Suppressor macrophage treated with lipopolysaccharide for 4 hours (primary cell): Measurements from ENCODE around the gene PLIN5.

Experiments
- DNase-seq: peaks from one replicate; pipeline ENCODE4 v3.0.0-alpha.2; 2020

The PLIN5 gene

GRCh38 chr19:4503825-4504170 lies 31.2 kb downstream of the PLIN5 start:
- no peak for DNase-seq

GRCh38 chr19:4503132-4503824 lies 31.7 kb downstream of the PLIN5 start:
- no peak for DNase-seq

GRCh38 chr19:4502282-4503131 lies 32.5 kb downstream of the PLIN5 start:
- no peak for DNase-seq

GRCh38 chr19:4501691-4502090 lies 33.3 kb downstream of the PLIN5 start:
- no peak for DNase-seq

GRCh38 chr19:4500841-4501591 lies 34.0 kb downstream of the PLIN5 start:
- no peak for DNase-seq

GRCh38 chr19:4499855-4500254 lies 35.2 kb downstream of the PLIN5 start:
- no peak for DNase-seq

GRCh38 chr19:4499318-4499717 lies 35.7 kb downstream of the PLIN5 start:
- DNase-seq, result no peak

- no peak for DNase-seq
These were observed 36.3 kb downstream of the PLIN5 start for GRCh38 chr19:4498694-4499093.

- no peak for DNase-seq
These were observed 37.1 kb downstream of the PLIN5 start for GRCh38 chr19:4497770-4498389.

- DNase-seq, result no peak
These were observed 38.7 kb downstream of the PLIN5 start for GRCh38 chr19:4496304-4496703.

GRCh38 chr19:4495471-4495870 lies 39.6 kb downstream of the PLIN5 start:
- no peak for DNase-seq

- no peak for DNase-seq
These were observed 40.3 kb downstream of the PLIN5 start for GRCh38 chr19:4494691-4495064.

- DNase-seq, result no peak
These were observed 40.9 kb downstream of the PLIN5 start for GRCh38 chr19:4493929-4494690.

GRCh38 chr19:4493104-4493928 lies 41.7 kb downstream of the PLIN5 start:
- no peak for DNase-seq

- no peak for DNase-seq
These were observed 42.5 kb downstream of the PLIN5 start for GRCh38 chr19:4492337-4493103.

GRCh38 chr19:4491446-4491845 lies 43.6 kb downstream of the PLIN5 start:
- DNase-seq, result no peak

- DNase-seq, result no peak
These were observed 46.5 kb downstream of the PLIN5 start for GRCh38 chr19:4488496-4488895.

GRCh38 chr19:4487572-4487971 lies 47.5 kb downstream of the PLIN5 start:
- no peak for DNase-seq

GRCh38 chr19:4483385-4483784 lies 51.6 kb downstream of the PLIN5 start:
- no peak for DNase-seq

- no peak for DNase-seq
These were observed 52.2 kb downstream of the PLIN5 start for GRCh38 chr19:4482721-4483364.
